Right lobe of liver (tissue), 6 donors: ENCODE data around the gene HBB. TPM values are rescaled to one million over a fixed set of nuclear protein-coding genes. Genes with fewer than 3 reads are reported as not detected.

Experiments used
- ATAC-seq, 4 donors: fragments of 200-7000 bp; cut with Tn5 transposase; one replicate each; pipeline ENCODE4 v1.9.1; 2020; ENCODE audit warnings: mild to moderate bottlenecking in 4 of 4, moderate library complexity in 4 of 4
- DNase-seq, 3 donors: peaks; one replicate each; pipeline ENCODE4 v3.0.0-alpha.2; 2020
- H3K27ac ChIP-seq, 3 donors: fragments of 200-600 bp; one replicate each; pipeline ENCODE4 v1.8.0; 2022
- H3K27me3 ChIP-seq, 2 donors: fragments of 200-600 bp; one replicate each; pipeline ENCODE4 v1.8.0; 2022
- H3K36me3 ChIP-seq, 4 donors: fragments of 200-600 bp; sonication (generic) in 1 of 4; one replicate each; pipeline versions ENCODE4 v1.5.1 to v1.8.0; 2017 to 2022; ENCODE audit warnings: control low read depth in 1 of 4
- H3K4me1 ChIP-seq, 4 donors: fragments of 200-600 bp; sonication (generic) in 1 of 4; one replicate each; pipeline versions ENCODE4 v1.5.1 to v1.8.0; 2017 to 2022; ENCODE audit warnings: control low read depth in 1 of 4
- H3K4me3 ChIP-seq, 3 donors: fragments of 200-600 bp; one replicate each; pipeline ENCODE4 v1.8.0; 2022
- H3K9me3 ChIP-seq, 4 donors: fragments of 200-600 bp; sonication (generic) in 1 of 4; one replicate each; pipeline versions ENCODE4 v1.5.1 to v1.8.0; 2017 to 2022; ENCODE audit warnings: control low read depth in 1 of 4
- POLR2A ChIP-seq: fragments of 450-650 bp; IDR thresholded peaks from one replicate; pipeline ENCODE4 v1.6.1; 2017; ENCODE audit warnings: antibody characterized with exemption, mild to moderate bottlenecking
- WGBS: methylation state at CpG from one replicate; pipeline ENCODE4 v1.1.6; 2018; ENCODE audit warnings: low coverage, low lambda C conversion rate; ENCODE audit not compliant: insufficient coverage; ENCODE audit errors: missing lambda C conversion rate; 5-methylcytosine and 5-hydroxymethylcytosine counted together
- intact Hi-C, 2 donors: fragments of 100-400 bp; cut with DNase I; formaldehyde crosslinking; loops; one replicate each; pipeline versions ENCODE4 v1.11.2 to v1.14.1; 2022
- total RNA-seq, 6 experiments: library from RNA; depleted of rRNA in 2 of 6; stranded (reverse); fragments of >200 nt in 2 of 6; fragmentation: NEBNext Ultra II Directional in 3 of 6; extraction: Animal tissue kit (Norgen Biotek cat#: 25700) in 3 of 6; gene quantifications; one replicate each; pipeline versions ENCODE4 v1.1.0 to v1.2.4, GENCODE V29; 2016 to 2023
- TF ChIP-seq, protein P1 (sequence below), 4 donors: fragments of 200-600 bp in 3 of 4; fragments of 450-650 bp in 1 of 4; IDR thresholded peaks; one replicate each; pipeline versions ENCODE4 v1.5.1 to v1.8.0; 2016 to 2022; ENCODE audit warnings: antibody characterized with exemption in 4 of 4, mild to moderate bottlenecking in 2 of 4
- donor health status: DM: no; HTN: yes; CAD: no.
- donor health status: DM: no; HTN: no; CAD: no.
- donor health status: DM: no; HTN: no; CAD: no.
- donor health status: DM: no; HTN: yes; CAD: no.
- donor health status: DM: no; HTN: yes; CAD: no.

HBB gene
- total RNA-seq, 6 experiments from 2014 or later, result 25.1 to 1,416 (median 146) TPM

- DNase-seq (no peak), ATAC-seq (no peak)
- Histone ChIP-seq H3K4me1 (no peaks in the 10 kb centered on the region), H3K27me3 (no peaks in the 10 kb centered on the region), H3K9me3 (no peaks in the 10 kb centered on the region), H3K27ac (no peak overlapping the region), H3K36me3 (no peaks in the 10 kb centered on the region), H3K4me3 (no peak overlapping the region)
- intact Hi-C loops, result no loop called here
- TF ChIP-seq, protein P1, sequence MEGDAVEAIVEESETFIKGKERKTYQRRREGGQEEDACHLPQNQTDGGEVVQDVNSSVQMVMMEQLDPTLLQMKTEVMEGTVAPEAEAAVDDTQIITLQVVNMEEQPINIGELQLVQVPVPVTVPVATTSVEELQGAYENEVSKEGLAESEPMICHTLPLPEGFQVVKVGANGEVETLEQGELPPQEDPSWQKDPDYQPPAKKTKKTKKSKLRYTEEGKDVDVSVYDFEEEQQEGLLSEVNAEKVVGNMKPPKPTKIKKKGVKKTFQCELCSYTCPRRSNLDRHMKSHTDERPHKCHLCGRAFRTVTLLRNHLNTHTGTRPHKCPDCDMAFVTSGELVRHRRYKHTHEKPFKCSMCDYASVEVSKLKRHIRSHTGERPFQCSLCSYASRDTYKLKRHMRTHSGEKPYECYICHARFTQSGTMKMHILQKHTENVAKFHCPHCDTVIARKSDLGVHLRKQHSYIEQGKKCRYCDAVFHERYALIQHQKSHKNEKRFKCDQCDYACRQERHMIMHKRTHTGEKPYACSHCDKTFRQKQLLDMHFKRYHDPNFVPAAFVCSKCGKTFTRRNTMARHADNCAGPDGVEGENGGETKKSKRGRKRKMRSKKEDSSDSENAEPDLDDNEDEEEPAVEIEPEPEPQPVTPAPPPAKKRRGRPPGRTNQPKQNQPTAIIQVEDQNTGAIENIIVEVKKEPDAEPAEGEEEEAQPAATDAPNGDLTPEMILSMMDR (IDR thresholded peaks at IDR 0.05), result no peak
- TF ChIP-seq POLR2A, result no peak
- 31% methylated on average over 7 of the region's 7 CpGs for WGBS
These were observed 16.4 kb downstream of the HBB start for GRCh38 chr11:5210376-5210885.

DNA sequence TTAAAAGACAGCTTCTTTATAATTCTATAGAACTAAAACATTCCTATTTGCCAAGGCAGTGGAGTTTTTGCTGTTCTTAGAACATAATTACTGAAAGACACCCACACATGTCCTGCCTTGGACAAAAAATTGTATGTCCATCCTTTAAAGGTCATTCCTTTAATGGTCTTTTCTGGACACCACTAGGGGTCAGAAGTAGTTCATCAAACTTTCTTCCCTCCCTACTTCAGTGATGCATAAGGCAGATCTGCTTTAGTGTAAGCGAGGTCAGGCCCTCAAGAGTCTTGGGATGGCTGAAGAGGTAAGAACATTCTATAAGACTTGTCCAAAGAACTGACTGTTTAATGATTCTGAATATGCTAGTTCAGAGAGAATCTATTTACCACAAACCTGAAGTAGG lies 22.1 kb downstream of the HBB start:
- Histone ChIP-seq H3K4me3 (no peak overlapping the region), H3K9me3 (no peaks in the 10 kb centered on the region), H3K4me1 (no peaks in the 10 kb centered on the region), H3K27ac (no peak overlapping the region), H3K36me3 (no peaks in the 10 kb centered on the region), H3K27me3 (no peaks in the 10 kb centered on the region)
- 0% methylated on average over 1 of the region's 1 CpG for WGBS
- ATAC-seq (peak; percentile 50 to 73 (median 68)), DNase-seq (no peak)
- TF ChIP-seq POLR2A, result no peak
- TF ChIP-seq, protein P1 (IDR thresholded peaks at IDR 0.05), result peak; percentile 32 to 42 (median 40)
- intact Hi-C loops, result no loop called here

- no peak overlapping the region for H3K4me3 ChIP-seq
- 61% methylated on average over 2 of the region's 2 CpGs for WGBS
- no peaks in the 10 kb centered on the region for H3K9me3 ChIP-seq
- intact Hi-C loops, result no loop called here
- H3K27ac ChIP-seq, result no peak overlapping the region
- TF ChIP-seq, protein P1 (IDR thresholded peaks at IDR 0.05), result no peak
- no peak for TF ChIP-seq POLR2A
- H3K4me1 ChIP-seq, result no peaks in the 10 kb centered on the region
- H3K27me3 ChIP-seq, result no peaks in the 10 kb centered on the region
- ATAC-seq (no peak), DNase-seq (no peak)
- H3K36me3 ChIP-seq, result no peaks in the 10 kb centered on the region
These were observed 23.5 kb downstream of the HBB start for GRCh38 chr11:5203366-5203765.

GRCh38 chr11:5200582-5200981 lies 26.3 kb downstream of the HBB start, which contains the start of gene OR51V1:
TSS of gene OR51V1 (minus strand) at chr11:5200682. CDS start at chr11:5200682, 0 bp downstream.
- WGBS, result 31% methylated on average over 1 of the region's 1 CpG
- Histone ChIP-seq H3K36me3 (no peaks in the 10 kb centered on the region), H3K9me3 (no peaks in the 10 kb centered on the region), H3K27ac (no peak within 1 kb of the TSS), H3K4me3 (no peak within 1 kb of the TSS), H3K4me1 (no peaks in the 10 kb centered on the region), H3K27me3 (no peaks in the 10 kb centered on the region)
- no peak for TF ChIP-seq POLR2A
- TF ChIP-seq, protein P1 (IDR thresholded peaks at IDR 0.05), result no peak
- ATAC-seq (no peak), DNase-seq (no peak)
- intact Hi-C loops, result no loop called here

- no peak for ATAC-seq
- no peak overlapping the region for H3K4me3 ChIP-seq
These were observed 28.6 kb downstream of the HBB start for GRCh38 chr11:5198285-5198684.

More at GRCh38 chr11:5198285-5198684, 28.6 kb downstream of the HBB start:
- DNase-seq, result no peak
- Histone ChIP-seq H3K27ac (no peak overlapping the region), H3K27me3 (no peaks in the 10 kb centered on the region), H3K36me3 (no peaks in the 10 kb centered on the region), H3K9me3 (no peaks in the 10 kb centered on the region), H3K4me1 (no peaks in the 10 kb centered on the region)
- TF ChIP-seq, protein P1 (IDR thresholded peaks at IDR 0.05), result no peak
- intact Hi-C loops, result no loop called here
